Breast epithelium (tissue), 3 donors: ENCODE results near the gene CACNA2D1.

Experiments used
- POLR2A ChIP-seq: fragments of 450-650 bp; IDR thresholded peaks from one replicate; pipeline ENCODE4 v1.6.1; 2016; ENCODE audit warnings: antibody characterized with exemption, mild to moderate bottlenecking, moderate library complexity
- TF ChIP-seq, protein P1 (sequence below), 3 donors: fragments of 450-650 bp; IDR thresholded peaks; one replicate each; pipeline ENCODE4 v1.5.1; 2016 to 2017; ENCODE audit warnings: antibody characterized with exemption in 3 of 3, mild to moderate bottlenecking in 3 of 3, moderate library complexity in 3 of 3

- TF ChIP-seq, protein P1, sequence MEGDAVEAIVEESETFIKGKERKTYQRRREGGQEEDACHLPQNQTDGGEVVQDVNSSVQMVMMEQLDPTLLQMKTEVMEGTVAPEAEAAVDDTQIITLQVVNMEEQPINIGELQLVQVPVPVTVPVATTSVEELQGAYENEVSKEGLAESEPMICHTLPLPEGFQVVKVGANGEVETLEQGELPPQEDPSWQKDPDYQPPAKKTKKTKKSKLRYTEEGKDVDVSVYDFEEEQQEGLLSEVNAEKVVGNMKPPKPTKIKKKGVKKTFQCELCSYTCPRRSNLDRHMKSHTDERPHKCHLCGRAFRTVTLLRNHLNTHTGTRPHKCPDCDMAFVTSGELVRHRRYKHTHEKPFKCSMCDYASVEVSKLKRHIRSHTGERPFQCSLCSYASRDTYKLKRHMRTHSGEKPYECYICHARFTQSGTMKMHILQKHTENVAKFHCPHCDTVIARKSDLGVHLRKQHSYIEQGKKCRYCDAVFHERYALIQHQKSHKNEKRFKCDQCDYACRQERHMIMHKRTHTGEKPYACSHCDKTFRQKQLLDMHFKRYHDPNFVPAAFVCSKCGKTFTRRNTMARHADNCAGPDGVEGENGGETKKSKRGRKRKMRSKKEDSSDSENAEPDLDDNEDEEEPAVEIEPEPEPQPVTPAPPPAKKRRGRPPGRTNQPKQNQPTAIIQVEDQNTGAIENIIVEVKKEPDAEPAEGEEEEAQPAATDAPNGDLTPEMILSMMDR (IDR thresholded peaks at IDR 0.05), result no peak
- TF ChIP-seq POLR2A, result no peak
Measured at GRCh38 chr7:82071468-82071867, 372.1 kb downstream of the CACNA2D1 start.
